ENCODE results near the gene SPATC1L. TPM values are rescaled to one million over a fixed set of nuclear protein-coding genes. Genes with fewer than 3 reads are reported as not detected.

SPATC1L gene
- total and polyA plus RNA-seq, 7 experiments from 2014 or later: 3.7 to 17.9 (median 11.4) TPM

GRCh38 chr21:46199436-46200373, 15.4 kb upstream of the SPATC1L start:
- no peak for DNase-seq
- intact Hi-C loops (cut with micrococcal nuclease): no loop called here
- H3K4me3 ChIP-seq (ENCODE audit: low read length): no peak overlapping the region
- peaks cover 5 to 69% (median 31%) of the 10 kb centered on the region in 5 donors for H3K36me3 Mint-ChIP-seq
- CTCF ChIA-PET: no interaction called here
- H3K36me3 ChIP-seq (ENCODE audit: control insufficient read depth in 2 of 3, insufficient read depth in 3 of 3, low read length in 3 of 3): peaks cover 0 to 48% (median 0%) of the 10 kb centered on the region in 3 experiments
- H3K27ac Mint-ChIP-seq: peak overlapping the region in 2 of 9 donors; percentile 34 to 59
- no peaks in the 10 kb centered on the region for H3K27me3 ChIP-seq (ENCODE audit: control insufficient read depth in 2 of 2, insufficient read depth in 2 of 2, low read length in 2 of 2)
- H3K4me1 Mint-ChIP-seq: no peaks in the 10 kb centered on the region
- no peaks in the 10 kb centered on the region for H3K27me3 Mint-ChIP-seq
- no peak for ATAC-seq
- no peak overlapping the region for H3K4me3 Mint-ChIP-seq
- no peaks in the 10 kb centered on the region for H3K9me3 Mint-ChIP-seq
- POLR2A ChIA-PET: no interaction called here
- H3K4me1 ChIP-seq (ENCODE audit: control insufficient read depth in 2 of 2, insufficient read depth in 2 of 2, low read length in 2 of 2): no peaks in the 10 kb centered on the region
- no peak overlapping the region for H3K27ac ChIP-seq (ENCODE audit: low read depth, low read length)
- H3K9me3 ChIP-seq (ENCODE audit: control insufficient read depth in 2 of 3, low read length in 3 of 3): no peaks in the 10 kb centered on the region

DNA sequence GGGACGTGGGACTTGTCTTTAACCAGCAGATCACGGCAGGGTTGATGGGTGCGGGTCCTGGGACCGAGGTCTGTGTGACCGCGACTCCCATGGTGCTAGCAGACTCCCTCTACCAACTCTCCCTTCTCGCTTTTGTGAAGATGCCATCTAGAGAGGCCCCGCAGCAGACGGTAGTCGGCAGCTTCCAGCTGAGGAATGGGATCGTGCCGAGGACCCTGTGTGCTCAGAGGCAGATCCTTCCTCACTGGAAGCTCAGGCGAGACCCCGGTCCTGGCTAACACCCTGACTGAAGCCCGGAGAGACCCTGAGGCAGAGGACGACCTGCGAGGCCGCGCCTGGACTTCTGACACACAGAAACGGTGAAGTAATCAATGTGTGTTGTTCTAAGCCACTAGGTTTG, 12.5 kb upstream of the SPATC1L start:
- CTCF ChIA-PET: no interaction called here
- peaks cover 5 to 65% (median 39%) of the 10 kb centered on the region in 5 donors for H3K36me3 Mint-ChIP-seq
- H3K27ac ChIP-seq (ENCODE audit: low read depth, low read length): no peak overlapping the region
- H3K27me3 Mint-ChIP-seq: no peaks in the 10 kb centered on the region
- peaks cover 0 to 56% (median 0%) of the 10 kb centered on the region in 3 experiments for H3K36me3 ChIP-seq (ENCODE audit: control insufficient read depth in 2 of 3, insufficient read depth in 3 of 3, low read length in 3 of 3)
- peaks cover 0 to 5% (median 0%) of the 10 kb centered on the region in 11 donors for H3K9me3 Mint-ChIP-seq
- no peak overlapping the region for H3K4me3 ChIP-seq (ENCODE audit: low read length)
- H3K27ac Mint-ChIP-seq: no peak overlapping the region
- ATAC-seq (no peak), DNase-seq (peak in 1 of 9 donors; percentile 13)
- H3K9me3 ChIP-seq (ENCODE audit: control insufficient read depth in 2 of 3, low read length in 3 of 3): no peaks in the 10 kb centered on the region
- H3K4me1 ChIP-seq (ENCODE audit: control insufficient read depth in 2 of 2, insufficient read depth in 2 of 2, low read length in 2 of 2): no peaks in the 10 kb centered on the region
- no peak overlapping the region for H3K4me3 Mint-ChIP-seq
- H3K4me1 Mint-ChIP-seq: no peaks in the 10 kb centered on the region
- POLR2A ChIA-PET: no interaction called here
- H3K27me3 ChIP-seq (ENCODE audit: control insufficient read depth in 2 of 2, insufficient read depth in 2 of 2, low read length in 2 of 2): no peaks in the 10 kb centered on the region
- intact Hi-C loops (cut with micrococcal nuclease): no loop called here

- Mint-ChIP-seq H3K9me3 (peaks cover 0 to 5% (median 0%) of the 10 kb centered on the region in 11 donors), H3K27ac (no peak overlapping the region), H3K36me3 (peaks cover 5 to 62% (median 37%) of the 10 kb centered on the region in 5 donors), H3K4me3 (no peak overlapping the region), H3K4me1 (no peaks in the 10 kb centered on the region), H3K27me3 (no peaks in the 10 kb centered on the region)
- DNase-seq (no peak), ATAC-seq (no peak)
- ChIA-PET POLR2A (no interaction called here), CTCF (interaction anchor here (0.6 kb wide), 1 partner anchor 58 kb away, joined by 3 read pairs; no protein-coding TSS in a partner anchor)
- Histone ChIP-seq H3K27ac (ENCODE audit: low read depth, low read length) (no peak overlapping the region), H3K9me3 (ENCODE audit: control insufficient read depth in 2 of 3, low read length in 3 of 3) (no peaks in the 10 kb centered on the region), H3K4me3 (ENCODE audit: low read length) (no peak overlapping the region), H3K36me3 (ENCODE audit: control insufficient read depth in 2 of 3, insufficient read depth in 3 of 3, low read length in 3 of 3) (peaks cover 0 to 60% (median 0%) of the 10 kb centered on the region in 3 experiments), H3K27me3 (ENCODE audit: control insufficient read depth in 2 of 2, insufficient read depth in 2 of 2, low read length in 2 of 2) (no peaks in the 10 kb centered on the region), H3K4me1 (ENCODE audit: control insufficient read depth in 2 of 2, insufficient read depth in 2 of 2, low read length in 2 of 2) (no peaks in the 10 kb centered on the region)
- intact Hi-C loops (cut with micrococcal nuclease): no loop called here
These were observed 11.4 kb upstream of the SPATC1L start for GRCh38 chr21:46195595-46196195.

- H3K4me1 ChIP-seq (ENCODE audit: control insufficient read depth in 2 of 2, insufficient read depth in 2 of 2, low read length in 2 of 2): no peaks in the 10 kb centered on the region
- Mint-ChIP-seq H3K9me3 (peaks cover 0 to 5% (median 0%) of the 10 kb centered on the region in 11 donors), H3K27me3 (no peaks in the 10 kb centered on the region), H3K27ac (peak overlapping the region in 2 of 9 donors; percentile 25 to 49), H3K36me3 (peaks cover 3 to 52% (median 29%) of the 10 kb centered on the region in 5 donors), H3K4me1 (no peaks in the 10 kb centered on the region), H3K4me3 (no peak overlapping the region)
- CTCF ChIA-PET: no interaction called here
- intact Hi-C loops (cut with micrococcal nuclease): no loop called here
- DNase-seq (no peak), ATAC-seq (no peak)
- H3K36me3 ChIP-seq (ENCODE audit: control insufficient read depth in 2 of 3, insufficient read depth in 3 of 3, low read length in 3 of 3): peaks cover 0 to 55% (median 0%) of the 10 kb centered on the region in 3 experiments
- no peaks in the 10 kb centered on the region for H3K27me3 ChIP-seq (ENCODE audit: control insufficient read depth in 2 of 2, insufficient read depth in 2 of 2, low read length in 2 of 2)
- H3K4me3 ChIP-seq (ENCODE audit: low read length): no peak overlapping the region
- no peaks in the 10 kb centered on the region for H3K9me3 ChIP-seq (ENCODE audit: control insufficient read depth in 2 of 3, low read length in 3 of 3)
- H3K27ac ChIP-seq (ENCODE audit: low read depth, low read length): no peak overlapping the region
- POLR2A ChIA-PET: no interaction called here
These were observed 10.4 kb upstream of the SPATC1L start for GRCh38 chr21:46194374-46195334.

DNA sequence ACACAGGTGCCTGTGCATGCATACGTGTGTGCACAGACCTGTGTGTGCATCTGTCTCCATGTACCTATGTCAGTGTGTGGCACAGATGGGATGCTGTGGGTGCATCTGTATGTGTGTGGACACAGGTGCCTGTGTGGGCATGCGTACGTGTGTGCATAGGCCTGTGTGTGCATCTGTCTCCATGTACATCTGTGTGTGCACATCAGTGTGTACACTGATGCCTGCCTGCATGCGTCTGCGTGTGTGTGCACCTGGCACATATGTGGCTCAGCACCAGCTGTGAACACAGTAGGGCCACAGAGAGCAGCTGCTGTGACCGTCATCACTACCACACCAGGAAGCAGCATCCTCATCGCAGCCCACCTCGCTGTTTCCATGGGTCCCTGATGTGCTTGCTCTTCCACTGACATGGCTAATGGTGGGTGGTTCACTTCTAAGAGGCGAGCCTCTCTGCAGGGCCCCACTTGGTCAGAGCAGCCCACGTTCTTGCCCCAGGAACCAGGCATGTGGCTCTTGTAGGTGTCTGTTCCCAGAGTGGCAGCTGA, 9.6 kb upstream of the SPATC1L start:
- Mint-ChIP-seq H3K4me3 (no peak overlapping the region), H3K9me3 (peaks cover 0 to 5% (median 0%) of the 10 kb centered on the region in 11 donors), H3K4me1 (no peaks in the 10 kb centered on the region), H3K27me3 (no peaks in the 10 kb centered on the region), H3K36me3 (peaks cover 0 to 44% (median 21%) of the 10 kb centered on the region in 5 donors), H3K27ac (peak overlapping the region in 3 of 9 donors; percentile 25 to 49 (median 41))
- DNase-seq: no peak
- POLR2A ChIA-PET: no interaction called here
- H3K4me1 ChIP-seq (ENCODE audit: control insufficient read depth in 2 of 2, insufficient read depth in 2 of 2, low read length in 2 of 2): no peaks in the 10 kb centered on the region
- H3K27me3 ChIP-seq (ENCODE audit: control insufficient read depth in 2 of 2, insufficient read depth in 2 of 2, low read length in 2 of 2): no peaks in the 10 kb centered on the region
- intact Hi-C loops (cut with micrococcal nuclease): no loop called here
- CTCF ChIA-PET: no interaction called here
- ATAC-seq: no peak
- no peak overlapping the region for H3K4me3 ChIP-seq (ENCODE audit: low read length)
- H3K9me3 ChIP-seq (ENCODE audit: control insufficient read depth in 2 of 3, low read length in 3 of 3): no peaks in the 10 kb centered on the region
- no peak overlapping the region for H3K27ac ChIP-seq (ENCODE audit: low read depth, low read length)
- peaks cover 0 to 55% (median 0%) of the 10 kb centered on the region in 3 experiments for H3K36me3 ChIP-seq (ENCODE audit: control insufficient read depth in 2 of 3, insufficient read depth in 3 of 3, low read length in 3 of 3)
